Measurements from ENCODE around the gene PRKN.

DNA sequence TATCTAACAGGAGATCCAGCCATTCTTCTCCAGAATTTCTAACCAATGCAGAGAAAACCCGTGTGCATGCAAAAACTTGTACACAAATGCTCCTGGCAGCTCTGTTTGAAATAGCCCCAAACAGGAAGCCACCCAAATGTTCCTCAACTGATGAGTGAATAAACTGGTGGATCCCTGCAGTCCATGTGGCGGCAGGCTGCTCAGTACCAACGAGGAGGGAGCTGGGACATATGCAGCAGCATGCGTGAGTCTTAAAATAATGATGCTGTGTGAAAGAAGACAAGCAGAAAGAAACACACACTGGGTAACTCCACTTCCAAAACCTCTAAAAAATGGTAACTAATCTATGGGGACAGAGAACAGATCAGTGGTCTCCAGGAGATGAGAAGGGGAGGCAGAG lies 911.6 kb downstream of the PRKN start:
- TF ChIP-seq POLR2AphosphoS5 (IDR thresholded peaks at IDR 0.05) (no peak), CTCF (IDR thresholded peaks at IDR 0.05) (no peak), POLR2A (IDR thresholded peaks at IDR 0.05) (no peak)
